Measurements from ENCODE around the gene PTMS. TPM values are rescaled to one million over a fixed set of nuclear protein-coding genes. Genes with fewer than 3 reads are reported as not detected.

PTMS gene
- total and polyA plus RNA-seq, 7 donors: 93.2 to 392 (median 198) TPM

GRCh38 chr12:6764011-6764828 is 1.9 kb upstream of the PTMS start:
- peak; percentile 30 to 32 for TF ChIP-seq POLR2A (IDR thresholded peaks at IDR 0.05)
- no peak for TF ChIP-seq EP300 (IDR thresholded peaks at IDR 0.05)
- TF ChIP-seq POLR2AphosphoS5 (IDR thresholded peaks at IDR 0.05): peak; percentile 39 to 71 (median 60)
- no peaks in the 10 kb centered on the region for H3K27me3 ChIP-seq
- no peaks in the 10 kb centered on the region for H3K36me3 ChIP-seq
- peak overlapping the region in 3 of 4 donors; percentile 14 to 32 (median 24) for H3K4me3 ChIP-seq
- intact Hi-C loops (cut with DNase I): loop anchor here (1.0 kb wide), 1 partner anchor 11 kb away; the partner anchor contains the start of gene MLF2
- 3 to 9% methylated on average over 15 to 16 of the region's 16 CpGs for WGBS, 2 donors
- peaks cover 0 to 48% (median 44%) of the 10 kb centered on the region in 4 donors for H3K4me1 ChIP-seq
- DNase-seq: peak; percentile 99
- peak overlapping the region; percentile 93 to 99 (median 96) for H3K27ac ChIP-seq
- H3K9me3 ChIP-seq: no peaks in the 10 kb centered on the region

- Histone ChIP-seq H3K4me1 (peaks cover 0 to 57% (median 54%) of the 10 kb centered on the region in 4 donors), H3K27ac (peak overlapping the region; percentile 93 to 99 (median 96)), H3K36me3 (peaks cover 0 to 9% (median 2%) of the 10 kb centered on the region in 4 donors), H3K27me3 (no peaks in the 10 kb centered on the region), H3K4me3 (peak overlapping the region; percentile 30 to 94 (median 78)), H3K9me3 (no peaks in the 10 kb centered on the region)
- no peak for DNase-seq
- TF ChIP-seq POLR2AphosphoS5 (IDR thresholded peaks at IDR 0.05): no peak
- no peak for TF ChIP-seq POLR2A (IDR thresholded peaks at IDR 0.05)
- TF ChIP-seq CTCF (IDR thresholded peaks at IDR 0.05): no peak
- TF ChIP-seq EP300 (IDR thresholded peaks at IDR 0.05): no peak
- 16 to 43% methylated on average over 7 of the region's 7 CpGs for WGBS, 2 donors
- intact Hi-C loops (cut with DNase I): loop anchor here (5.0 kb wide), 2 partner anchors 62 to 153 kb away; partner anchors contain the start of gene P3H3
Observed at GRCh38 chr12:6765048-6765633, 1.0 kb upstream of the PTMS start.

- no peaks in the 10 kb centered on the region for H3K9me3 ChIP-seq
- no peaks in the 10 kb centered on the region for H3K27me3 ChIP-seq
- peak overlapping the region; percentile 93 to 99 (median 96) for H3K27ac ChIP-seq
- peaks cover 0 to 23% (median 6%) of the 10 kb centered on the region in 4 donors for H3K36me3 ChIP-seq
- TF ChIP-seq POLR2A (IDR thresholded peaks at IDR 0.05) (no peak), EP300 (IDR thresholded peaks at IDR 0.05) (no peak), CTCF (IDR thresholded peaks at IDR 0.05) (peak in 2 of 4 experiments; percentile 41 to 74), POLR2AphosphoS5 (IDR thresholded peaks at IDR 0.05) (peak; percentile 19 to 72 (median 54))
- intact Hi-C loops (cut with DNase I): loop anchor here (5.0 kb wide), 2 partner anchors 61 to 154 kb away; partner anchors contain the start of gene P3H3
- peak; percentile 91 for DNase-seq
- H3K4me3 ChIP-seq: peak overlapping the region; percentile 61 to 94 (median 91)
- whole genome bisulfite sequencing, 2 donors: 1% methylated on average over 88 of the region's 88 CpGs
- peaks cover 0 to 74% (median 70%) of the 10 kb centered on the region in 4 donors for H3K4me1 ChIP-seq
Observed at GRCh38 chr12:6766651-6767349, 637 bp downstream of the PTMS start.

- no peak for DNase-seq
- Histone ChIP-seq H3K27ac (peak overlapping the region; percentile 93 to 99 (median 96)), H3K4me1 (peaks cover 0 to 81% (median 78%) of the 10 kb centered on the region in 4 donors), H3K27me3 (no peaks in the 10 kb centered on the region), H3K36me3 (peaks cover 0 to 23% (median 6%) of the 10 kb centered on the region in 4 donors), H3K9me3 (no peaks in the 10 kb centered on the region), H3K4me3 (peak overlapping the region; percentile 61 to 94 (median 91))
- TF ChIP-seq POLR2A (IDR thresholded peaks at IDR 0.05): no peak
- no peak for TF ChIP-seq EP300 (IDR thresholded peaks at IDR 0.05)
- TF ChIP-seq POLR2AphosphoS5 (IDR thresholded peaks at IDR 0.05): peak in 3 of 4 donors; percentile 15 to 36 (median 17)
- TF ChIP-seq CTCF (IDR thresholded peaks at IDR 0.05): no peak
- intact Hi-C loops (cut with DNase I): loop anchor here (5.0 kb wide), 2 partner anchors 60 to 155 kb away; partner anchors contain the start of gene P3H3
- 24 to 26% methylated on average over 43 to 44 of the region's 44 CpGs for WGBS, 2 donors
Observed at GRCh38 chr12:6767353-6768319, 1.5 kb downstream of the PTMS start.

All from sigmoid colon (tissue), 7 donors.